Activated CD8-positive, alpha-beta memory T cell treated with anti-CD3 and anti-CD28 coated beads, Interleukin-2, amount 50 U/mL, for 1 hour (primary cell): Measurements from ENCODE around the gene OR52A5.
"Not testable (repeated sequence)": the region's sequence is repeated elsewhere in the genome, so short reads cannot be mapped to it uniquely, and the experiment has no call there.

Experiments
- DNase-seq: peaks from one replicate; pipeline ENCODE4 v3.0.0-alpha.2; 2020; ENCODE audit errors: extremely low read depth

Gene OR52A5

DNA sequence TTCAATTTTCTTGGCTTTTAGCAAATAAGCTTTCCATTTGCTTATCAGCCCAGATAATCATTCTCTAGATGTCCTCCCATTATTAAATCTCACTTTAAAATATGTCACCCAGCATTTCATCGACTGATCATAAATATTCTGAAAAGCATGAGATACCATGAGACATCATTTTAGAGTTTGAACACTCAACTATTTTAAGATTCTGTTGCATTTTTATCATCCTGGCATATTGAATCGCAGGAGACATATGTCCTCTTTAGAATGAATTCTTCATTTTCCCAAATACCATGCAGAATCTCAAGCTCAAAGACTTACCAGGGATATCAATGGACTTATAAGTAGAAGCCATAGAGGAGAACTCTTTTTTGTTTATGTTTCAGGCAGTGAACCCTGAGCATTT is at the start of gene OR52A5:
Gene OR52A5 (minus strand): TSS at position 361 of the 400 bp plus-strand sequence. CDS start 5,714 bp downstream, outside the sequence.
- DNase-seq: no peak

GRCh38 chr11:5178046-5178837 is 40.1 kb upstream of the OR52A5 start:
- DNase-seq: no peak

GRCh38 chr11:5174934-5175333 is 36.8 kb upstream of the OR52A5 start:
- no peak for DNase-seq

DNA sequence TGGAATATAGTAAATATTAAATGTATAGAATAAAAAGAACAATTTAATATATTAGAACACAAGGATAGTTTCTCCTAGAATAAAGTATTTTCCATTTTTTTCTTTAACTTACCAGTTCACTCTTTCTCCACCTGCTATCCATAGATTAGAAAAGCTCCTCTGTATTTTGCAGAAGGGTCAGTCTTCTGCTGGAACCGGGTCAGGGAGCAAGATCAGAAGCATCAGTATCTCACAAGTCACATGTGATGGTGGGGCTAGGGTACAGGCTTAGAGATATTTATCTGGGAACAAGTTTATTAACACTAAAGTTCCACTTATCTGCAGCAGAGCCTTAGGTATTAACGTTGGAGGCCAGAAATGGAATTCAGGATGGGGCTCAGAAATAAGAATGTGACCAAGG is 33.7 kb upstream of the OR52A5 start:
- DNase-seq: no peak

GRCh38 chr11:5165898-5166297 is 27.7 kb upstream of the OR52A5 start:
- DNase-seq: not testable (repeated sequence)

DNA sequence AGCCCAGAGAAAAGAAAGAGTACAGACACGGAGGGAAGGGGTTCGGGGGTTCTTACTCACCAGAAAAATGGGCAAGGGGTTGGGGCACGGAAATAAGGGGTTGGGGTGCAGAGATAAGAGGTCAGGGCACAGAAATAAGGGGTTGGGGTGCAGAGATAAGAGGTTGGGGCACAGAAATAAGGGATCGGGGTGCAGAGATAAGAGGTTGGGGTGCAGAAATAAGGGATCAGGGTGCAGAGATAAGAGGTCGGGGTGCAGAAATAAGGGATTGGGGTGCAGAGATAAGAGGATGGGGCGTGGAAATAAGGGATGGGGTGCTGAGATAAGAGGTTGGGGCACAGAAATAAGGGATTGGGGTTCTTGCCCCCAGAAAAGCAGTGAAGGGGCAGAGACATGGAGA is 26.7 kb upstream of the OR52A5 start:
- not testable (repeated sequence) for DNase-seq

DNA sequence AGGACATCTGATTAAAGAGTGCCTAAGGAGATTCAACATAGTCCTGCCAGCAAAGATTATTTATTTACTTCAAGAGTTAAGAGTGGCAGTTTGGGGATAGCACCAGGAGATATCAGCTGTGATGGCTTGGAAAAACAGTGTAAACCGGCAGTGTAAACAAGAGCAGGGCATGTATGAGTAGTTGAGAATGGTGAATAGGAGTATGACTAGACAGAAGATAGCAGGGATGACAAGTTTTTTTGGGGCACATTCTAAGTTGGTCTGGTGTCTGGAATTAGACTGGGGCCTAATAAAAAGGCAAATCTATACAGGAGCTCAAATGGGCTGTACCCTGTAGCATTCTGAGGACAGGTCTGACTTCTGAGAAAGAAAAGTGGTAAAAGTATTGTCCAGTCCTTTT is 22.9 kb upstream of the OR52A5 start:
- DNase-seq: not testable (repeated sequence)

- not testable (repeated sequence) for DNase-seq
These were observed 22.1 kb upstream of the OR52A5 start for GRCh38 chr11:5160217-5160616.

DNA sequence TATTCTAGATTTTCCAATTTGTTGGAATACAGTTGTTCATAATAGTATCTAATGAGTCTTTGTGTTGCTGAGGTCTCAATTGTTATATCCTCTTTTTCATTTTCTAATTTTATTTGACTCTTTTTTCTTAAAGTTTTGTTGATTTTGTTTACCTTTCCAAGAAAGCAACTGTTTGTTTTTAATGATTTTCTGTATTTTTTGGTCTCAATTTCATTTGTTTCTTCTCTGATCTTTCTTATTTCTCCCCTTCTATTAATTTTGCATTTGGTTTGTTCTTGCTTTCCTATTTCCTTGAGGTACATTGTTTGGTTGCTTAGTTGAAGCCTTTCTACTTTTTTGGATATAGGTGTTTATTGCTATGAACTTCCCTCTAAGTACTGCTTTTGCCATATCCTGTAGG is 21.6 kb upstream of the OR52A5 start:
- DNase-seq: no peak

- no peak for DNase-seq
These were observed 16.5 kb upstream of the OR52A5 start, which contains the start of gene OR52A1 for GRCh38 chr11:5154657-5155056. TSS of gene OR52A1 (minus strand) at chr11:5154757. CDS start at chr11:5152369, 2,388 bp downstream.

DNA sequence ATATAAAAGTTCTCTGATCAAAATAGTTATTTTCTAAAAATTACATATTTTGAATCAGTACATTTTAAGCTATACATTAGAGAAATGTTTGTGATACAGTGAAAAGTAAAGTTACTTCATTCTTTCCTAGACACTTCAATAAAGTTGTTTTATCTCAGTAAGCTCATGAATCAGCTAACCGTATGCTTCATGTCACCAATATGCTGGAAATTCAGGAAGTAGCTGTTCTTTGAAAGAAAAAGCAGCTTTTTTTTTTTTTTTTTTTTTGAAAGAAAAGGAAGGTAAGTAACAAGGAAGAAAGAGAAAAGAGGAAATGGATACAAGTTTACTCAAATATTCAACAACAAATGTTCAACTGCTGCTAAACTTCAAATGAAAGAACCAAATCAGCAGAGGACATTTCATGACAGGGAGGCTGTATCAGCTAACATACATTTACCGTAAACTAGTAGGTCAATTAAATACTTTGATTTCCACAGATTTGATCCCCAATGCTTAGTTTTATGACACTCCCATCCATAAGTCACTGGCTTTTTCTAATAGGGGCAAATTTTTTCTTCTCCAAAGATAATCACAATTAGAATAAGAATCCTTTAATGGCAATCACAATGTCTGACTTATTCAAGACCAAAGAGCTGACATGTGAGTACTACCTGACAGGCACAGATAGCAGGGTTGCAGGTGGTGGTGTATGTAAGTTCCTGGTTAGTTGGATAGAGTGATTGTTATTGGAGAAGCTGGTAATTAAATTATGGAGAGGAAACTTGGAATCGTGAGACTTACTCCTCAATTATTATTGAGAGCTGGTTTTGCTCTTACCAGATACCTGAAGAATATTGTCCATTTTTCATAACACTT is 15.6 kb upstream of the OR52A5 start:
- DNase-seq: no peak

DNA sequence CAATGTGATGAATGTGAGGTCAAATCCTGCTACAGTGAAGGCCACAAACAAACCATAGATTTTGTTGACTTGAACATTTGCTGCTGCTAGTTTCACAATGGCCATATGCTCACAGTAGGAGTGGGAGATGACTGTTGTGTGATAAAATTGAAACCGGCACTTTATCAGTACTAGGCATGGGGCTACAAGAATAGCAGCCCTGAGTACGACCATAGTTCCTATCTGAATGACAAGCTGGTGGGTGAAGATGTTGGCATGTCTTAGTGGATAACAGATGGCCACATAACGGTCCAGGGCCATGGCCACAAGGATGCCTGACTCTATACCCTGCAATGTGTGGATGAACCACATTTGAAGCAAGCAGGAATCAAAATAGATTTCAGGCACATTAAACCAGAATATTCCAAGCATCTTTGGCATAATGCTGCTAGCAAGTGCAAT is 13.6 kb upstream of the OR52A5 start:
- no peak for DNase-seq

DNA sequence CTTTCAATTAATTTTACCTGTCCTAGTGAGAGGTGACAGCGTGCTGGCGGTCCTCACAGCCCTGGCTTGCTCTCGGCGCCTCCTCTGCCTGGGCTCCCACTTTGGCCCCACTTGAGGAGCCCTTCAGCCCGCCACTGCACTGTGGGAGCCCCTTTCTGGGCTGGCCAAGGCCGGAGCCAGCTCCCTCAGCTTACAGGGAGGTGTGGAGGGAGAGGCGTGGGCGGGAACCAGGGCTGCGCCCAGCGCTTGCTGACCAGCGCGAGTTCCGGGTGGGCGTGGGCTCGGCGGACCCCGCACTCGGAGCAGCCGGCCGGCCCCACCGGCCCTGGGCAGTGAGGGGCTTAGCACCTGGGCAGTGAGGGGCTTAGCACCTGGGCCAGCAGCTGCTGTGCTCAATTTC is 6.0 kb upstream of the OR52A5 start:
- DNase-seq: not testable (repeated sequence)

- no peak for DNase-seq
These were observed 1.1 kb downstream of the OR52A5 start for GRCh38 chr11:5137014-5137413.

GRCh38 chr11:5136261-5136660 is 1.9 kb downstream of the OR52A5 start:
- no peak for DNase-seq

GRCh38 chr11:5131584-5132335 is 6.4 kb downstream of the OR52A5 start:
- no peak for DNase-seq

GRCh38 chr11:5129457-5129877 is 8.7 kb downstream of the OR52A5 start:
- DNase-seq: no peak

GRCh38 chr11:5124891-5125620 is 13.1 kb downstream of the OR52A5 start:
- no peak for DNase-seq

GRCh38 chr11:5123802-5124521 is 14.2 kb downstream of the OR52A5 start:
- DNase-seq: no peak

DNA sequence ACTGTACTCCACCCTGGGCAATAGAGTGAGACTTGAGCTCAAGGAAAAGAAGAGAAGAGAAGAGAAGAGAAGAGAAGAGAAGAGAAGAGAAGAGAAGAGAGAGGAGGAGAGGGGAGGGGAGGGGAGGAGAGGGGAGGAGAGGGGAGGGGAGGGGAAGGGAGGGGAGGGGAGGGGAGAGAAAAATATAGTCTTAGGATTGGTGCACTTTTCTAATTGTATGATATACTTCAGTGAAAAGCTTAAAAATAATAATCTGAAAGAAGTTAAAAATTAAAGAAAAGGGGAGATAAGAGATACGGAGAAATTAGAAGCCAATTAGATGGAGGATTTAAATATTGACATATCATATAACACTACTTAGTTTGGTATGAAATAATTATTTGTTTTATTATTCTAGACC is 19.3 kb downstream of the OR52A5 start:
- no peak for DNase-seq

DNA sequence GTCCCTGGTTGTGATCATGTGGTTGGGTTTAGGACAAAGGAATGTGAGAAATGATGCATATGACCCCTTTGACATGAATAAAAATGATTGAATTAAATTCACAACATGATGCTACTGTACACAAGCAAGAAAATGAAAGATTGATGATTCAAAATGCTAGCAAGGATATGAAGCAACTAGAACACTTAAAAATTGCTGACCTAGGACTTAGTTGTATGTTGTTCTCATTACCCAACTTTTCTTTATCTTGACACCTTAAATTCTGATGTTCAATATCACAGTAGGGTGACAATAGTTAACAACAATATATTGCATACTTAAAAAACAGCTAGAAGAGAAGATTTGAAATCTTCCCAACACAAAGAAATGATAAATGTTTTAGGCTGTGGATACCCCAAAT is 20.6 kb downstream of the OR52A5 start:
- no peak for DNase-seq
